H1 (cell line): Measurements from ENCODE around the gene OSBPL6. TPM values are rescaled to one million over a fixed set of nuclear protein-coding genes. Genes with fewer than 3 reads are reported as not detected.

Experiments used
- EGR1 ChIP-seq: IDR thresholded peaks from 2 replicates; pipeline ENCODE4 v1.6.1; 2011; ENCODE audit warnings: low read depth, low read length, borderline replicate concordance
- FOSL1 ChIP-seq: IDR thresholded peaks from 2 replicates; pipeline ENCODE4 v1.6.1; 2011; ENCODE audit warnings: mild to moderate bottlenecking, low read depth, low read length, moderate library complexity; ENCODE audit not compliant: insufficient read depth
- SP1 ChIP-seq: IDR thresholded peaks from 2 replicates; pipeline ENCODE4 v1.6.1; 2011; ENCODE audit warnings: low read depth, low read length
- polyA plus RNA-seq, 7 experiments: library from polyadenylated mRNA; depleted of rRNA in 3 of 7; stranded (reverse) in 5 of 7; unstranded in 2 of 7; fragments of >200 nt in 5 of 7; fragments of 200-250 nt in 2 of 7; gene quantifications; 1 replicate in 5 of 7; 2 replicates in 1 of 7; 4 replicates in 1 of 7; pipeline versions ENCODE4 v1.2.1 to v1.2.3, GENCODE V29; 2011 to 2013; ENCODE audit warnings: missing spikeins in 2 of 7, mixed read lengths in 2 of 7
- total RNA-seq: library from RNA; stranded (reverse); fragmentation: NEBNext Ultra II Directional; extraction: Animal tissue kit (Norgen Biotek cat#: 25700); gene quantifications from 2 replicates; pipeline ENCODE4 v1.2.1, GENCODE V29; 2021
- TF ChIP-seq, protein P1 (sequence below), 3 experiments: IDR thresholded peaks; 1 replicate in 2 of 3; 2 replicates in 1 of 3; pipeline versions ENCODE4 v1.5.1 to v1.6.1; 2011; ENCODE audit warnings: low read length in 3 of 3, mild to moderate bottlenecking in 3 of 3, inconsistent platforms in 2 of 3, low read depth in 1 of 3, moderate library complexity in 1 of 3; ENCODE audit not compliant: insufficient read depth in 1 of 3; ENCODE audit errors: control extremely low read depth in 1 of 3

Gene OSBPL6
- total and polyA plus RNA-seq, 2 of the 8 experiments (the other 6 are each of a cell fraction or from before 2014, with no cell fraction given): 1.7 to 5.6 TPM

DNA sequence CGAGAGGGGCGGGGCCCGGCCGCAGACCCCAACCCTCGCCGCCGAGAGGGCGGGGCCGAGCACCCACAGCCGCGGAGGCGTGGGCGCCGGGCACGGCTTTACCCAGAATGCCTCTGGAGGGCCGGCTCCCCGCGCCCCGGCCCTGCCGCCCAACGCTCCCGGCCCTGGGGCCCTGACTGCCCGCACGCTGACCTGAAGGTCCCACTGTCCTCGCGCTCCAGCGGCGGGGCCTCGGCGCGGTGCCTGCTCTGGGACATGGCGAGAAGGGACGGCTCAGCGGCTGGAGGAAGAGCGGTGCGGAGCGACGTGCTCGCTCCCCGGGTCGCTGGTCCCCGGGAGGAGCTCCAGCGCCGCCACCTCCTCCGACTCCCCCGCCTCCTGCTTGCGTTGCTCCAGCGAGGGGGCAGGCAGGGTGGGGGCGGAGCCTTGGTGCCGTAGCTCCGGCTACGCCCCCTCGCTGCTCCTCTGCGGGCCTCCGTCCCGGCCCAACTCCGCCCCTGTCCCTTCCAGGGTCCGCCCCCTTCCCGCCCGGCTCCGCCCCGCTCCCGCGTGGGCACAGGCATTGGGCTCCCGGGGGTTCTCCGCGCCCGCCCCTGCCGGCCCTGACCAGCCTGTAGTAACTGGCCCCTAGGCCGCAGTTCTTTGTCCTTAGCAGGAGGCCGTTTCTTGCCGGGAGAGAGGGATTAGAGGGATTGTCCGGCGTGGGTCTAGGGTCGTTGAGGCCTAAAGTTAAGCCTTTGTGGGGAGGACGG, 256.6 kb downstream of the OSBPL6 start, which contains the start of the genes PJVK and PRKRA (continued):
- TF ChIP-seq, protein P1, sequence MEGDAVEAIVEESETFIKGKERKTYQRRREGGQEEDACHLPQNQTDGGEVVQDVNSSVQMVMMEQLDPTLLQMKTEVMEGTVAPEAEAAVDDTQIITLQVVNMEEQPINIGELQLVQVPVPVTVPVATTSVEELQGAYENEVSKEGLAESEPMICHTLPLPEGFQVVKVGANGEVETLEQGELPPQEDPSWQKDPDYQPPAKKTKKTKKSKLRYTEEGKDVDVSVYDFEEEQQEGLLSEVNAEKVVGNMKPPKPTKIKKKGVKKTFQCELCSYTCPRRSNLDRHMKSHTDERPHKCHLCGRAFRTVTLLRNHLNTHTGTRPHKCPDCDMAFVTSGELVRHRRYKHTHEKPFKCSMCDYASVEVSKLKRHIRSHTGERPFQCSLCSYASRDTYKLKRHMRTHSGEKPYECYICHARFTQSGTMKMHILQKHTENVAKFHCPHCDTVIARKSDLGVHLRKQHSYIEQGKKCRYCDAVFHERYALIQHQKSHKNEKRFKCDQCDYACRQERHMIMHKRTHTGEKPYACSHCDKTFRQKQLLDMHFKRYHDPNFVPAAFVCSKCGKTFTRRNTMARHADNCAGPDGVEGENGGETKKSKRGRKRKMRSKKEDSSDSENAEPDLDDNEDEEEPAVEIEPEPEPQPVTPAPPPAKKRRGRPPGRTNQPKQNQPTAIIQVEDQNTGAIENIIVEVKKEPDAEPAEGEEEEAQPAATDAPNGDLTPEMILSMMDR (IDR thresholded peaks at IDR 0.05; ENCODE audit: control extremely low read depth in 1 of 3, insufficient read depth in 1 of 3, low read depth in 1 of 3, low read length in 3 of 3): no peak
- TF ChIP-seq SP1 (no peak), FOSL1 (no peak), EGR1 (no peak)
